GM12874 (cell line): ENCODE results near the gene PPFIA4.

Experiments used
- TF ChIP-seq, protein P1 (sequence below): IDR thresholded peaks from 2 replicates; pipeline ENCODE4 v1.5.1; 2011; ENCODE audit warnings: low read depth, mild to moderate bottlenecking, control low read depth, low read length, moderate library complexity; ENCODE audit not compliant: insufficient read depth

The PPFIA4 gene

DNA sequence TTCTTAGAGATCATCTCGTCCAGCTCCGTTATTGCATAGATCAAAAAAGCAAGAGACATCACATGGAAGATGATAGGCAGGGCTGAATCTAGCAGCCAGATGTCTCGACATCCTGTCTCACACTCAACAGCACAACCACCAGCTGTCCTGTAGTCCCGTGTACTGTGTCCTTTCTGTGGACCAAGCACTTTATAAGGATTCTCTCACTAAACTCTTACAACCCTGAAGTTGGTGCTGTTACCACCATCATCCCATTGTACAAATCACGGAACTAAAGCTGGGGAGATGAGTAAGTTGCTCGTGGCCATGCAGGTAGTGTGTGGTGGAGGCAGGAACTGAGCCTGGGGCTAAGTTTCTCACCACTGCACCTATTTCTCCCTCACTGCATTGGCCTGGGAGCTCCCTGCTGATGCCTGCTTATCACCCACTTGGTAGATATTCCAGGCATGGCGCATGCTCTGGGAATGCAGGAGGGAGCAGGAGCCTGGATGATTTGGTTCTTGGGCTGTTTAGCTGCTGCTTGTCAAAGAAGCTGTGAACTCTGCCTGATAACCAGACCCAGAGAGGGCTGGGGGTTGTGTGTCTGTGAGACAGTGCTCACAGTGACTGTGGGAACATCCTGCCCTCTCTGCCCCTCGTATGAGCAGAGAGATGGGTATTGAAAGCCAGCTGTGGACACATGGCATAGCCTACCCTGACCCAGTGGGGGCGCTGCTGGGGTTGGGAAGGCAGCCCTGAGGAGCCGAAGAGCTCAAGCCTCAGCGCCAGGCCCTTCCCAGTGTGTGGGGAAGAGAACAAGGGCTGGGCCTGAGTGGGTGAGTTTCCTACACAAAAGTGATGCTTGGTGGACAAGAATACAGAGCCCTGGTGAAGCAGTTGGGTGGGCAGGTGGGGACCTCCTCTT is 13.6 kb downstream of the PPFIA4 start:
- TF ChIP-seq, protein P1, sequence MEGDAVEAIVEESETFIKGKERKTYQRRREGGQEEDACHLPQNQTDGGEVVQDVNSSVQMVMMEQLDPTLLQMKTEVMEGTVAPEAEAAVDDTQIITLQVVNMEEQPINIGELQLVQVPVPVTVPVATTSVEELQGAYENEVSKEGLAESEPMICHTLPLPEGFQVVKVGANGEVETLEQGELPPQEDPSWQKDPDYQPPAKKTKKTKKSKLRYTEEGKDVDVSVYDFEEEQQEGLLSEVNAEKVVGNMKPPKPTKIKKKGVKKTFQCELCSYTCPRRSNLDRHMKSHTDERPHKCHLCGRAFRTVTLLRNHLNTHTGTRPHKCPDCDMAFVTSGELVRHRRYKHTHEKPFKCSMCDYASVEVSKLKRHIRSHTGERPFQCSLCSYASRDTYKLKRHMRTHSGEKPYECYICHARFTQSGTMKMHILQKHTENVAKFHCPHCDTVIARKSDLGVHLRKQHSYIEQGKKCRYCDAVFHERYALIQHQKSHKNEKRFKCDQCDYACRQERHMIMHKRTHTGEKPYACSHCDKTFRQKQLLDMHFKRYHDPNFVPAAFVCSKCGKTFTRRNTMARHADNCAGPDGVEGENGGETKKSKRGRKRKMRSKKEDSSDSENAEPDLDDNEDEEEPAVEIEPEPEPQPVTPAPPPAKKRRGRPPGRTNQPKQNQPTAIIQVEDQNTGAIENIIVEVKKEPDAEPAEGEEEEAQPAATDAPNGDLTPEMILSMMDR: peak; percentile 47; the same call in 1 of the 2 replicates

DNA sequence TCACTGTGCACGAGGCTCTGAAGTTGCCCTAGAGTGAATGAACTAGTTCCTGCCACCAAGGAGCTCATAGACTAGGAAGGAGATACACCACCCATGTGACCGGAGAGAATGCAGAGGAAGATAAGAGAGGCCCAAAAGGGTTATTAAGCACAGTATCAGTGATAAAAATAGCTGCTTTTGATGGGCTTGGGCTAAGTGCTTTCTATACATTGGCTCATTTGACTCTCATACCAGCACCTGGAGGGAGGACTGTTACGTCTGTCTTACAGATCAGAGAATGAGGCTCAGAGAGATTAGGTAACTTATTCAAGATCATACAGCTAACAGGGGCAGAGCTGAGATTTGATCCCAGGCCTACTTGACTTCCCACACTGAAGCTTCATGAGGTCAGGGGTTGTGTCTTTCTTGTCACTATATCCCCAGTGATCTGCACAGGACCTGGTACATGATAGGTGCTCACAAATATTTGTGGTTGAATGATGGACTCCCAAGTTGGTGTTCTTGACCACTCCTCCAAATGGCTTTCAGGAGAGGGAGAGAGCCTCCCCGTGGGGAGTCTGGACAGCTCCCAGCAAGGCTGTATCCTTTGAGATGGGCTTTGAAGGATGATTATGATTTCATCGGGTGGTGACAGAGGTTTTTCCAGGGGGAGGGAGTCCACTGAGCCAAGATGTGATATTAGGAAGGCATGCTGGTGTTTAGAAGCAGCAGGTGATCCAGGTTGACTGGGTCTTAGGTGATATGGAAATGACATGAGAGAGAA is 14.4 kb downstream of the PPFIA4 start:
- TF ChIP-seq, protein P1: no peak

DNA sequence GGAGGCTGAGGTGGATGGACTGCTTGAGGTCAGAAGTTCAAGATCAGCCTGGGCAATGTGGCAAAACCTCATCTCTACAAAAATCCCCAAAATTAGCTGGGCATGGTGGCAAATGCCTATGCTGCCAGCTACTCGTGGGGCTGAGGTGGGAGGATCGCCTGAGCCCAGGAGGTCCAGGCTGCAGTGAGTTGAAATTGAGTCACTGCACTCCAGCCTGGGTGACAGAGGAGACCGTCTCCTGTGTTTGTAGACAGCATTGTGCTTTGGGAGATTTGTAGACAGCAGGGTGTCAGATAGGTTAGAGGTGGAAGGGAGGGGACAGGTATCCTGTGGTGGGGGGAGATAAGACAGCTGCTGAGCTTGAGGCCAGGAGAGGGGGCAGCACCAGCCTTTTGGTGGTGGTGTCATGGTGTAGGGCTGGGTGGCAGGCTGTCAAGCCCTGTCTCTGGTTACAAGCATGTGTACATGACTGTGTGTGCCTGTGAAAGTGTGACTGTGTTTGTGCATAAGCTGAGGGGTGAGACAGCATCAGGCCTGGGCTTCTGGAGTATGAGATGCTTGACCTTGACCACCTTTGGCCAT is 15.2 kb downstream of the PPFIA4 start:
- TF ChIP-seq, protein P1: no peak

DNA sequence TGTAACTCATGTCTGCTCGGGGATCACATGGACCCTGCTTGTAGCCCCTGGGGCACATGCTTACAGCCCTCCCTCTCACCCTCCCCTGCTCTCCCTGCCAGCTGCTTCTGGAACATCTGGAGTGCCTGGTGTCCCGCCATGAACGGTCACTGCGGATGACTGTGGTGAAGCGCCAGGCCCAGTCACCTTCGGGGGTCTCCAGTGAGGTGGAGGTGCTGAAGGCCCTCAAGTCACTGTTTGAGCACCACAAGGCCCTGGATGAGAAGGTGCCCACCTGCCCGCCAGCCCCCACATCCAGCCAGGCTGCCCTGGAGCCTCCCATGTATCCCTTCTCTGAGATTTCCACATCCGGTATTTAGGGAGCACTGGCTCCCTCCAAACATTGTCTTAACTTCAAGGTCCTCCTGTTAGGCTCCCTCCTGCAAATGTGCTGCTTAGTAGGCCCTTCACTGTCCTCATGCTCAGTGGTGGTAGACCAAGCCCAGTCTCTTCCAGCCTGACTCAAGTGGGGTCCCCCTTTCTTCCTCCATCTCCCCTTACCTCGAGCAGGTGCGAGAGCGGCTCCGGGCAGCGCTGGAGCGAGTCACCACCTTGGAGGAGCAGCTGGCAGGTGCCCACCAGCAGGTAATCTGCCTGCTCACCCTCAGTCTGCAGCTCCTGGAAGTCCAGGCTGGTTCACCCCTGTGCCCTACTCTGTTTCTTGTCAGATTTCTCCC is 17.7 kb downstream of the PPFIA4 start:
- TF ChIP-seq, protein P1: no peak

DNA sequence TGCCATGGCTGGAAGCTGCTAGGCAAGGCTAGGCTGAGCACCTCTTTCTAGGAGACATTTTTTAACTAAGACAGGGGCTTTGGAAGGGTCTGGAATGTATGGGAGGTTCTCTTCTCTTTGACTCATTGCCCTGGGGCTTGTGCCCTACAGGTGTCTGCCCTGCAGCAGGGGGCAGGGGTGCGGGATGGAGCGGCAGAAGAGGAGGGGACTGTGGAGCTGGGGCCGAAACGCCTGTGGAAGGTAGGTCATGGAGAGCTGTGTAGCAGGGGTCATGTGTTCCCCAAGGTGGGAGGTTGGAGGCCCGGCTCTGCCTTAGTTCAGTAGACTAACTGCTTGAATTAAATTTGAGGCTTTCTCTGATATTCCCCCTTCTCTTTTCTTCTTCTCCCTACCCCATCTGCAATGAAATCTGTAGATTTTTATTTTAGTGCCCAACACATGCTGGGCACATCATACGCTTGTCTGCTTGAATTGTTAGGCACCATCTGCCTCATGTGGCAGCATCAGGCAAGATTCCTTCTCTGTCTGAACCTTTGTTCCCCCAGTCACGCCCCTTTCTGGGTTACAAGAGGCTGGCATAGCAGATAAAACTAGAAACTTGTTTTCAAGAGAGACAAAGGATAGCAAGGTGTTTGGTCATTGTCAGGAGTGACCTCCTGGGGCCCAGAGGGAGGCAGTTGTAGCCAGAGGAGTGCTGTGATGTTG is 18.4 kb downstream of the PPFIA4 start:
- TF ChIP-seq, protein P1: no peak

DNA sequence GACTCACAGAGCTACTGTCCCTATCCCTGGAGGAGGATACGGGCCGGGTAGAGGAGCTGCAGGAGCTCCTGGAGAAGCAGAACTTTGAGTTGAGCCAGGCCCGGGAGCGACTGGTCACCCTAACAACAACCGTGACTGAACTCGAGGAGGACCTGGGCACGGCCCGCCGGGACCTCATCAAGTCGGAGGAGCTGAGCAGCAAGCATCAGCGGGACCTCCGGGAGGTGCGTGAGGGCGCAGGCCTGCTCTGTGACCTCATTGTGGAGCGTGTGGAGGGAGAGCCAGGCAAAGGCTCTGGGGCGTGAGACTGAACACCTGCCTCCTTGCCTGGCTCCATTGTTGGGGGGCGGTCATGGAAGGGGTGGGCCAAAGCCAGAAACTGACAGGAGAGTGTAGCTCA is 19.0 kb downstream of the PPFIA4 start:
- TF ChIP-seq, protein P1: no peak
